Measurements from ENCODE around the gene LRP11. TPM values are rescaled to one million over a fixed set of nuclear protein-coding genes. Genes with fewer than 3 reads are reported as not detected.

The LRP11 gene
- total RNA-seq, 2 experiments from 2014 or later: 1.9 TPM

DNA sequence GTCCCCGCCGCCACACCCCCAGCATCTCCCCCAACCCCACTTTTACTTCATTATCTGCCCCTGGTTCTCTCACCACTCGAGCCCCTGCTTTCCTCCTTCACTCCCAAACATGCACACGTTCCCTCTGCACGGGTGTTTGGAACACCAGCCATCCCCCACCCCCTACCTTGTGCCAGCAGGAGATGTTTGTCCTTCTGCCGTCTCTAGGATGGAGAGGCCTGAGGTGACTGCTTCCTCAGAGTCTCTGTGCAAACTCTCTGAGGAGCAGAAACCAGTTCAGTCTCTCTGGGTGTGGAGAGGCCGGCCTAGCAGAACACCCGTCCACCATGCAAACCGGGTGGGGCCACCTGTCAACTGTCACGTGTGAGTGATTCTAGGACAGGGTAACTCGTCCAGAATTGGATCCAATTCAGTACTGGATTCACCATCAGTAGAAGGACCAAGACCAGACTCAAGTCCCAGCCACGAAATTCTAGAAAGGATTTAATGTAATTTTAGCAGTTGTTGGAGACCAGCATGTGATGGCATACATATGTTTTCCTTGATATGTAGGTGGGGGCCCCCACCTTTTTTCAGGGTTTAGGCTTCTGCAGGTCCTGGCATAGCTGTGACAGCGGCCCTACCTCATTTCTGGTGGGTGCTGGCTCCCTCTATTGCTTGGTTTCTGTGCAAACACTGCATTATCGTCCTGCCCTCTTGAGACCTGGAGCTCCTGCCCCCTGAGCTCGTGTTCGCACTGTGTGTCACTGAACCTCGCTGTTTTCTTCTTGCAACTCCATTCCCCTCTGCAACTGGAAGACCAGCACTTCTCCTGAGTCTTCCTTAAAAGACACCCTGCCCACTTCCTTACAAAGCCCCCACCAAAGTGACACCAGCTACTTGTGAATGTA lies 33.9 kb upstream of the LRP11 start, which contains the start of gene RAET1E:
TSS of gene RAET1E (minus strand) at position 259 of the 890 bp plus-strand sequence. CDS start 7,212 bp downstream, outside the sequence.
- no peaks in the 10 kb centered on the region for H3K9me3 Mint-ChIP-seq
- peaks cover 12% of the 10 kb centered on the region for H3K4me1 Mint-ChIP-seq (ENCODE audit: low read depth)
- H3K27me3 Mint-ChIP-seq: peaks cover 7% of the 10 kb centered on the region
- H3K36me3 Mint-ChIP-seq (ENCODE audit: low read depth): no peaks in the 10 kb centered on the region
- no peak for DNase-seq
- H3K27ac Mint-ChIP-seq: no peak within 1 kb of the TSS
- ChIA-PET CTCF (interaction anchor here (1.0 kb wide), 1 partner anchor 58 kb away, joined by 3 read pairs; no protein-coding TSS in a partner anchor), POLR2A (no interaction called here)
- no peak within 1 kb of the TSS for H3K4me3 Mint-ChIP-seq
- TF ChIP-seq CTCF (IDR thresholded peaks at IDR 0.05): no peak
- ATAC-seq: no peak
- intact Hi-C loops (cut with micrococcal nuclease): no loop called here

GRCh38 chr6:149897015-149897697 lies 33.0 kb upstream of the LRP11 start:
- Mint-ChIP-seq H3K27ac (no peak overlapping the region), H3K9me3 (no peaks in the 10 kb centered on the region), H3K4me1 (ENCODE audit: low read depth) (peaks cover 12% of the 10 kb centered on the region), H3K4me3 (no peak overlapping the region), H3K27me3 (peaks cover 7% of the 10 kb centered on the region), H3K36me3 (ENCODE audit: low read depth) (no peaks in the 10 kb centered on the region)
- intact Hi-C loops (cut with micrococcal nuclease): no loop called here
- CTCF ChIA-PET: interaction anchor here (0.7 kb wide), 1 partner anchor 27 kb away, joined by 3 read pairs; no protein-coding TSS in a partner anchor
- ATAC-seq (no peak), DNase-seq (no peak)
- POLR2A ChIA-PET: no interaction called here
- no peak for TF ChIP-seq CTCF (IDR thresholded peaks at IDR 0.05)

- H3K4me1 Mint-ChIP-seq (ENCODE audit: low read depth): peaks cover 12% of the 10 kb centered on the region
- ATAC-seq (peak; percentile 50), DNase-seq (no peak)
- H3K4me3 Mint-ChIP-seq: no peak overlapping the region
- H3K27ac Mint-ChIP-seq: no peak overlapping the region
- TF ChIP-seq CTCF (IDR thresholded peaks at IDR 0.05): no peak
- ChIA-PET CTCF (interaction anchor here (0.7 kb wide), 1 partner anchor 28 kb away, joined by 3 read pairs; no protein-coding TSS in a partner anchor), POLR2A (no interaction called here)
- intact Hi-C loops (cut with micrococcal nuclease): no loop called here
- H3K36me3 Mint-ChIP-seq (ENCODE audit: low read depth): no peaks in the 10 kb centered on the region
- peaks cover 7% of the 10 kb centered on the region for H3K27me3 Mint-ChIP-seq
- no peaks in the 10 kb centered on the region for H3K9me3 Mint-ChIP-seq
These were observed 32.3 kb upstream of the LRP11 start for GRCh38 chr6:149896491-149896890.

DNA sequence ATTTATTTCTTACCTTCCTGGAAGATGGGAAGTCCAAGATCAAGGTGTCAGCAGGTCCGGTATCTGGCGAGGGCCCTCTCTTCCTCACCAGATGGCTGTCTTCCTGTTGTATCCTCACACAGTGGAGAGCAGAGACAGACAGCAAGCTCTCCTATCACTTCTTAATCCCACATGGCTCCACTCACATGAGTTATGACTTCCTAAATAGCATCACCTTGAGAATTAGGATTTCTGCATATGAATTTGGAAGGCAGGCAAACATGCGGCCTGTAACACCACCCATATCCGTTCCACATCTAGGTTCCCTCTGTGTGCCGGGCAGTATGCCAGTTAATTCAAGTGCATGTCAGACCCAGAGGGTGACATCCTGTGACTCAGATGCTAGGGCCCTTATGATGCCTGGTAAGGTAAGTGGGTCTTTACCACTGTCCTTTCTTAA lies 31.7 kb upstream of the LRP11 start:
- DNase-seq: peak; percentile 71
- no peak overlapping the region for H3K4me3 Mint-ChIP-seq
- intact Hi-C loops (cut with micrococcal nuclease): no loop called here

More for the DNA sequence above, 31.7 kb upstream of the LRP11 start:
- ChIA-PET CTCF (interaction anchor here (1.4 kb wide), 1 partner anchor 10 kb away, joined by 4 read pairs; no protein-coding TSS in a partner anchor), POLR2A (no interaction called here)
- no peak for TF ChIP-seq CTCF (IDR thresholded peaks at IDR 0.05)
- no peaks in the 10 kb centered on the region for H3K9me3 Mint-ChIP-seq
- peak; percentile 92 for ATAC-seq
- peaks cover 12% of the 10 kb centered on the region for H3K4me1 Mint-ChIP-seq (ENCODE audit: low read depth)
- H3K27me3 Mint-ChIP-seq: peaks cover 7% of the 10 kb centered on the region
- no peak overlapping the region for H3K27ac Mint-ChIP-seq
- H3K36me3 Mint-ChIP-seq (ENCODE audit: low read depth): no peaks in the 10 kb centered on the region
